OCI-LY7 (cell line): ENCODE results near the gene OTUD4.

Experiments used
- CTCF ChIP-seq: fragments of 200-600 bp; sonication (generic); conservative IDR thresholded peaks from 2 replicates; pipeline ENCODE4 v1.5.1; 2014; ENCODE audit warnings: mild to moderate bottlenecking, antibody characterized with exemption, low read length, moderate library complexity, mixed read lengths
- EZH2phosphoT487 ChIP-seq: fragments of 200-600 bp; sonication (generic); IDR thresholded peaks from 2 replicates; pipeline ENCODE4 v1.6.1; 2018; ENCODE audit warnings: low read depth, borderline replicate concordance, mild to moderate bottlenecking, mixed run types, antibody characterized with exemption, low read length, moderate library complexity, mixed read lengths

DNA sequence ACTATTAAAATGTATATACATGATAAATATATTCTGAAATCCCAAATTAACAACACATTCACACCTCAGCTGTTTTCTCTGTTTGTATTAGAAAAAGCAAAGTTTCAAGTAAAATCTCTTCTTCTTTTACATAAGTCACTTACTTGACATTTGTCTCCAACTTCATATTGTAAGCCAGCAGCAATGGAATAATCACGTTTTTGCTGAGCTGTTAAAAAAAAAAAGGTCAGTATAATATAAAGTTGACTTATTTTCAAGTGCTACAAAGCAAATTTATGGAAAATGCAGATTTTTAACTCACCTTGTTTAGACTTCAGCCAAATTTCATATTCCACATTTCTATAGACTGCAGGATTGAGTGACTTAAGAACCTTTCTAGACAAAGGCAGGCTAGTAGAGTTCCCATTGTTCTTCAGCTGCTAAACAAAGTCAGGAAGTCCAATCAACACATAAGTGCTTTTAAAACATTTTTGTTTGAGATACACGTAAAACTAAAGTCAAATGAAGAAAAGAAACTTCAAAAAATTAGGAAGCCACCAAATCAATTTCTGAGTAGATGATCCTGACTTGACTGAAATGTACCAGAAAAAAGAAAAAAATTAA is 25.0 kb downstream of the OTUD4 start:
- TF ChIP-seq CTCF (no peak), EZH2phosphoT487 (no peak)
